ENCODE data around the gene FER1L5.

FER1L5 gene

GRCh38 chr2:96680561-96681141 is 38.1 kb downstream of the FER1L5 start:
- DNase-seq (ENCODE audit: low read depth): no peak
- H3K4me3 ChIP-seq (replicated peaks; ENCODE audit: low read depth, low read length): no peak overlapping the region
- TF ChIP-seq, protein P1, sequence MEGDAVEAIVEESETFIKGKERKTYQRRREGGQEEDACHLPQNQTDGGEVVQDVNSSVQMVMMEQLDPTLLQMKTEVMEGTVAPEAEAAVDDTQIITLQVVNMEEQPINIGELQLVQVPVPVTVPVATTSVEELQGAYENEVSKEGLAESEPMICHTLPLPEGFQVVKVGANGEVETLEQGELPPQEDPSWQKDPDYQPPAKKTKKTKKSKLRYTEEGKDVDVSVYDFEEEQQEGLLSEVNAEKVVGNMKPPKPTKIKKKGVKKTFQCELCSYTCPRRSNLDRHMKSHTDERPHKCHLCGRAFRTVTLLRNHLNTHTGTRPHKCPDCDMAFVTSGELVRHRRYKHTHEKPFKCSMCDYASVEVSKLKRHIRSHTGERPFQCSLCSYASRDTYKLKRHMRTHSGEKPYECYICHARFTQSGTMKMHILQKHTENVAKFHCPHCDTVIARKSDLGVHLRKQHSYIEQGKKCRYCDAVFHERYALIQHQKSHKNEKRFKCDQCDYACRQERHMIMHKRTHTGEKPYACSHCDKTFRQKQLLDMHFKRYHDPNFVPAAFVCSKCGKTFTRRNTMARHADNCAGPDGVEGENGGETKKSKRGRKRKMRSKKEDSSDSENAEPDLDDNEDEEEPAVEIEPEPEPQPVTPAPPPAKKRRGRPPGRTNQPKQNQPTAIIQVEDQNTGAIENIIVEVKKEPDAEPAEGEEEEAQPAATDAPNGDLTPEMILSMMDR (IDR thresholded peaks at IDR 0.05; ENCODE audit: low read length, missing control alignments): no peak

GRCh38 chr2:96681540-96681939 is 39.0 kb downstream of the FER1L5 start:
- TF ChIP-seq, protein P1 (IDR thresholded peaks at IDR 0.05; ENCODE audit: low read length, missing control alignments): no peak
- no peak overlapping the region for H3K4me3 ChIP-seq (replicated peaks; ENCODE audit: low read depth, low read length)
- DNase-seq (ENCODE audit: low read depth): no peak

- no peak for DNase-seq (ENCODE audit: low read depth)
- TF ChIP-seq, protein P1 (IDR thresholded peaks at IDR 0.05; ENCODE audit: low read length, missing control alignments): no peak
- H3K4me3 ChIP-seq (replicated peaks; ENCODE audit: low read depth, low read length): no peak overlapping the region
Measured at GRCh38 chr2:96683307-96683706, 40.7 kb downstream of the FER1L5 start.

DNA sequence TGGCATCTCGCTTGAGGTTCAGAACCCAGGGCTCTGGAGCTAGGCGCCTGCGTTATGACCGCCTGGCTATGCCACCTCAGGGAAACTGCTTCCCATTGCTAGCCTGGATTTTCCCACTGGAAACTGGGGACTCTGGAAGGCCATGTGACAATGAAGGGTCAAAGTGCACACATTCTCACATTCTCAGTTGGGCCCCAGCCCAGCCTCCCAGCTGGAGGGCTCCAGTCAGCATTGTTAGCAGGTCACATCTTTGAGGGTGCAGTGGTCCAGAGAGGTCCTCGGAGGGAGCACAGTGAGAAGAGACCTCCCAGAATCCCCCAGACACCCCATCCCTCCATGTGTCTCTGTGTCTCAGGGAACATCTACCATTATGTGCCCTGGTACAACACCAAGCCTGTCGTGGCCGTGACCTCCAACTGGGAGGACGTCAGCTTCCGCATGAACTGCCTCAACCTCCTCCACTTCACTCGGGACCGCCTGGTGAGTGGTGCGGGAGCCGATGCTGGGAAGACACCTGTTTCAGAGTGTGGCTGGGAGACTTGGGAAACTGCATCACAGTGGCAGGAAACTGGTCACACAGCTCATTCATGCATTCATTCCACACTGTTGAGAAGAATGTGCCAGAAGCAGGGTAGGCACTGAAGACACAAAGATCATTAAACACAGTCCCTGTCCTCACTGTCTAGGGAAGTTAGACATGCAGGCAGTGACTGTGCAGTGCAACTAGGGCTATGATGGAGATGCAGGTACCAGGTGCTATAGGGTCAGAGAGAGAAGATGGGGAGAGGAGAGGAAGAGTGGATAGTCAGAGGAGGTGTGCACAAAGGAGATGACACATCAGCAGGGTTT is 41.6 kb downstream of the FER1L5 start:
- no peak for DNase-seq (ENCODE audit: low read depth)
- TF ChIP-seq, protein P1 (IDR thresholded peaks at IDR 0.05; ENCODE audit: low read length, missing control alignments): no peak
- no peak overlapping the region for H3K4me3 ChIP-seq (replicated peaks; ENCODE audit: low read depth, low read length)

DNA sequence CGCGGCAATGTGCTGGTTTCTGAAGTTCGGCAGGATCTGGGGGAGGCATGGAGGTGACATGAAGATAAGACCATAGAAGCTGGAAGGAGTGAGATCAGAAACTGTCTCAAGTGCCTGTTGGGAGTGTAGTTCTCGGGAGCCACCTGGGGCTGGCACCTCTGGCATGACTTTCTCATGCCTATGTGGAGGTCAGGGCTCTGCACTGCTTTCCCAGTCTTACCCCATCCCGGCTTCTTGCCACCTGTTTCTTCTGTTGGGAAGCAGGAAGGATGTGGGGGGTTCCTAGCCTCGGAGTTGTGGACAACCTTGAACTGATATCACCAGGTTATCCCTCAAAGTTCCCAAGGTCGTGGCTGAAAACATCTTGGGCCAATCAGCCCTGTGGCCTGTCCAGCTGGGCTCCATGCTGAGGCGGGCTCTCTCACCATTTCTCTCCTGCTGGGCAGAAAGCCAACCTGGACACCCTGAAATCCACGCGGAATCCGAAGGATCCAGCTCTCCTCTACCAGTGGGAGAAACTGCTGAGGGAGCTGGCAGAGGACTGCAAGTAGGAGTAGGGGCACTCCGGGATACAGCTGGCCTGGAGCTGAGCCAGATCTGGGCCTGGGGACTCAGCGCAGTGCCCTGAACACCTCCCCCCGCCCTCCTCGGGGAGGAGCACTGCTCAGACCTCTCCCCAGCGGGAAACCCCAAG is 42.5 kb downstream of the FER1L5 start:
- no peak overlapping the region for H3K4me3 ChIP-seq (replicated peaks; ENCODE audit: low read depth, low read length)
- peak; percentile 13 for DNase-seq (ENCODE audit: low read depth)
- TF ChIP-seq, protein P1 (IDR thresholded peaks at IDR 0.05; ENCODE audit: low read length, missing control alignments): no peak

- DNase-seq (ENCODE audit: low read depth): peak; percentile 39
- no peak overlapping the region for H3K4me3 ChIP-seq (replicated peaks; ENCODE audit: low read depth, low read length)
- TF ChIP-seq, protein P1 (IDR thresholded peaks at IDR 0.05; ENCODE audit: low read length, missing control alignments): no peak
Measured at GRCh38 chr2:96685577-96686459, 43.3 kb downstream of the FER1L5 start.
